Activated CD4-positive, CD25-positive, alpha-beta regulatory T cell treated with anti-CD3 and anti-CD28 coated beads, Interleukin-2, amount 50 U/mL, for 24 hours (primary cell): ENCODE measurements around the gene SMURF1.
"Not testable (repeated sequence)": the region's sequence is repeated elsewhere in the genome, so short reads cannot be mapped to it uniquely, and the experiment has no call there.

Source experiments
- ATAC-seq, 2 donors: fragments of 150-1000 bp; cut with Tn5 transposase; one replicate each; pipeline ENCODE4 v1.10.0; 2021; ENCODE audit warnings: mild to moderate bottlenecking in 1 of 2, moderate library complexity in 1 of 2

The SMURF1 gene

GRCh38 chr7:99046722-99047121 lies 97.2 kb downstream of the SMURF1 start:
- no peak for ATAC-seq

DNA sequence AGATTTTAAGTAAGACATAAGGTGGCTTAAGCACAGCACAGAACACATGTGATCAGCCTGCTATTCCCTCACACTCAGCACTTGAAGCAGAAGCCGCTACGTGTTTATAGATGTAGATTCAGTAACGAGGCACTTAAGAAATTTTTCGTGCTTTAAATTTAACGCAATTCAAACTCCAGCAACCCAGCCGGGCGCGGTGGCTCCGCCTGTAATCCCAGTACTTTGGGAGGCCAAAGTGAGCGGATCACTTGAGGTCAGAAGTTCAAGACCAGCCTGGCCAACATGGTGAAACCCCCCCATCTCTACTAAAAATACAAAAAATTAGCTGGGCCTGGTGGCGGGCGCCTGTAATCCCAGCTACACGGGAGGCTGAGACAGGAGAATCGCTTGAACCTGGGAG lies 97.6 kb downstream of the SMURF1 start:
- ATAC-seq: not testable (repeated sequence)

GRCh38 chr7:99044858-99045257 lies 99.0 kb downstream of the SMURF1 start:
- ATAC-seq: not testable (repeated sequence)

DNA sequence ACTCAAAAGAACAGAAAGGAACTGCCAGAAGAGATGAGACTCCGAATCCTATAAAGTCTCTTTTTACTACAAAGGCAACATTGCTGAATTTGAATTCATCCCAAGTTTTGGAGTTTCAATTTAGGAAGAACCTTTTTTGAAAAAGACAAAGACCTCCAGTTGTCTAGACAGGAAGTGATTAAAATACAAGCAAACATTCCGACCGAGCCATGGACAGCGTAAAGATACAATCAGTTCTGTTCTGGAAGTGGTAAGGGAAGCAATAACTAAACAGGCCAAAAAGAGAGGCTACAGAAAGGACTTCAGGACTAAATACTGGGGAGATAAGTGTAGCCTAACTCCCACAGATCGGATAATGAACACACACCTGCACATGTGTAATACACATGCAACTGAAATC lies 101.0 kb downstream of the SMURF1 start:
- ATAC-seq: no peak

- no peak for ATAC-seq
These were observed 102.4 kb downstream of the SMURF1 start for GRCh38 chr7:99041526-99041925.

DNA sequence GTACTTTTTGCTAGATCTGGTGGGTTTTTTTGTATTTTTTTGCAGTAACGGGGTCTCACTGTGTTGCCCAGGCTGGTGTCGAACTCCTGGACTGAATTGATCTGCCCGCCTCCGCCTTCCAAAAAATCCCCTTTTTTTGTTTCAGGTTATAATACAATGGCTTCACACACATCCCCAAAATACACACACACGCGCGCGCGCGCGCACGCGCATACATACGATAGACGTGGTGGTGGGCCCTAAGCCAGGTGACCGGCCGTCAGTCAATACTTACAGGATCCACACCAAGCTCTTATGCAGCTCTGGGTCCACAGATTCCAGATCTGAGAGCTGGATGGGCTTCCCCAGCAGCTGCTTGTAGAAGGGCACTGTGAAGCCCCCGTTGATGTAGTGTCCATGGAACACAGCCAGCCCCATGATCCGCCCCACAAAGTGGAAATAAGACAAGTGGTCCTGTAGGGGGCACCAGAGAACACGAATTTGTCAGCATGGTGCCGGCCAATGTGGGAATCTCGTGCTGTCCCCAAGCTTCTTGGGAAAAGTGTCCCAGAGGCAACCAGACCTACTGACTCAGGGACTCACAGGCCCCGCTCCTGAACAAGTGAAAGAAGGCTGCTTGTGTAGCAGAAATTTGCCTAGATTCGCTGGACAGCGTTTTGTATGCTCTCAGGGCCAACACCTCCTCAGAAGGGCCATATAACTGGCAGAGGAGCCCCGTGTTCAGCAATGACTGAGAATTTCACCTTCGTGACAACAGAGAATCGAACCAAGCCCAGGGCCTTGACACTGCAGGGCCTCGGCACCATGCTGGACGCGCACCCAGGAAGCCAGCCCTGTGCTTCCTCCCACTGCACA lies 103.6 kb downstream of the SMURF1 start:
- peak; percentile 58 to 73 for ATAC-seq

- ATAC-seq: no peak
These were observed 104.5 kb downstream of the SMURF1 start for GRCh38 chr7:99039384-99039891.

- ATAC-seq: no peak
These were observed 105.6 kb downstream of the SMURF1 start for GRCh38 chr7:99038086-99038855.

DNA sequence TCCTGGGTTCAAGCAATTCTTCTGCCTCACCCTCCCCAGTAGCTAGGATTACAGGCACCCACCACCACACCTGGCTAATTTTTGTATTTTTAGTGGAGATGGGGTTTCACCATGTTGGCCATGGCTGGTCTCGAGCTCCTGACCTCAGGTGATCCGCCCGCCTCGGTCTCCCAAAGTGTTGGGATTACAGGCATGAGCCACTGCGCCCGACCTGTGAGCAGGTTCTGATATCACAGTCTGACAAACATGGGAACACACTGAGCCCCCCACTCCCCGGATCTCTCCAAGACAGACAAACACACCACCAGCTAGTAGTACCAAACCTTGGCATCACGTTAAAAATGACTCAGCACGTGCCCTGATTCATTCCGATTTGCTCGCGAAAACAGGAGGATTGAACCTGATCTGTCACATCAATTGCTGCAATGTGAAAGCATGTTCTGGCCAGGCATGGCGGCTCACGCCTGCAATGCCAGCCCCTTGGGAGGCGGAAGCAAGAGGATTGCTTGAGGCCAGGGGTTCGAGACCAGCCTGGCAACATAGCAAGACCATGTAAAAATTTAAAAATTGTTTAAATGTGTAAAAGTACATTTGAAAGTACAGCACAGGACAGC lies 106.5 kb downstream of the SMURF1 start:
- no peak for ATAC-seq

DNA sequence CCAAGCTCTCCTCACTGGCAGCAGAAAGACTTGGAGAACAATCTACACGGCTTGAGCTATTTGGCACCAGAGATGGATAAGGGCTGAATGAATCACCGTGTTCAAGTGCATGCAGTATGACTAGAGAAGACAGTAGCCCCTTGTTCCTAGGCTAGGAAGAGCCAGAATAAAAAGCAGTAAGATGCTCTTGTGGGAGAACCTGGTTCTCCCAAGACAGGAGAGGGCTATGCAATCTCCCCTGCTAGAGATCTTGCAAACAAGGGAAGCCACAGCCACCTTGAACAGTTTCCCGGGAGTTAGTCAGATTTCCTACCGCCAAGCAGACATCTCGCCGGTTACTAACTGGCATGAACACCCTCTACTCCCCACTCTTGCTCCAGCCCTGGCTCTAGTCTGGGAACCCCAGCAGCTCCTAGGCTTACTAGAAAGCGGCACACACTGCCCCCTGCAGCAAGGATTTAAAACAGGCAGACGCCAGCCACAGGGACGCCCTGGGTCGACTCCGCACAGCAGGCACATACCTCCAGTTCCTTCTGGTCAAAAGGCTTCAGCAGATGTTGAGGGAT lies 107.3 kb downstream of the SMURF1 start:
- ATAC-seq: no peak

- no peak for ATAC-seq
These were observed 108.0 kb downstream of the SMURF1 start for GRCh38 chr7:99035723-99036545.

- no peak for ATAC-seq
These were observed 108.8 kb downstream of the SMURF1 start for GRCh38 chr7:99034932-99035722.

DNA sequence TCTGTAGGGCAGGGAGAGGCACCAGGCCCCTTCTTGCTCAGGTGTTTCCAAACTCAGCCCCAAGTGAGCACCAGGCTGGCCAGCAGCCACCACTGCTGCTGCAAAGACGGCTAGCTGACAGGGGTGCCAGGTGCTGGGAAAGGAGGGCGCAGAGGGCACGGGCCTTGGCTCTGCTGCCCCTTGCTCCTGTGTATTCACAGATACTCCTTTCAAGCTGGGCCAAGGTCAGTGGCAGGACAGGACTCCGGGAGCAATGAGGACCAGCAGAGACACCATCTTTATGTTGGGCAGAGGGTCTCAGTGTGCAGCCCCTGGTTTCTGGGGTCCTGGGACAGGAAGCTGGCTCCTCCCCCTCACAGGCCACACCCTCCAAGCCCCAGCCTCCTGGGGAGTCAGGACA lies 110.1 kb downstream of the SMURF1 start:
- no peak for ATAC-seq

DNA sequence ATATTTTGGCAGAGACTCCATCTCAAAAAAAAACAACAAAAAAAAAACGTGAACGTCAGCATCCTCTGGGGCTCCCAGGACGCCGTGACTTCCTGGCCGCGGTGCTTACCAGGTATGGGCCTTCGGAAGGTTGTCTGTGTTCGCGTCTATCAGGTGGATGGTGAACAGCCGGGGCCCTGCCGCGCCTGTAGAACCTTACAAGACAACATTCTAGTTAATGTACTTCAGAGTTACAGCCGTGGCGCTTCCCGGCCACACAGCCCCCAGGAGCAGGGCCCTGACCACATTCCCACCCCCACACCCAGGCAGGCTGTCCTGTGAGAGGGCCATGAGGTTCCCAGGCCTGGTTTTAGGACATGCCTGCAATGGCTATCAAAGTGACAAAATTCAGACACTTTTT lies 111.0 kb downstream of the SMURF1 start:
- ATAC-seq: no peak

- ATAC-seq: no peak
These were observed 112.4 kb downstream of the SMURF1 start for GRCh38 chr7:99031496-99031895.

DNA sequence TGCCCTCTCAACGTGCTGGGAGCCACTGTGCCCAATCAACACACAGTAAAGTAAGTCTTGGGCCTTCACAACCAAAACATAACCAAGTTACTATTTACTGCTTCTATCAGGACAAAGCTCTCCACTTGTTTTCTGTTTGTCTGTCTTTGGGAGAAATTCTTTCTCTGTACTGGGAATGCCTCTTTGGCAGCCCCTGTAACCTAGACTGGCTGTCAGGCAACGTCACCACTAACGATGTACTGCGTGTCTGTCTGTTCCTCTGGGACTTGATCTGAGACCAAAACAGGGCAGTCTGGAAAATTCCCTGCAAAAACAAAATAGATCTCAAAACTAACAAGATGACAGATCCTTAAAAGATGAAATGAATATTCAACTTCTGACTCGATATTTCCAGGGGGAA lies 113.0 kb downstream of the SMURF1 start:
- no peak for ATAC-seq

- ATAC-seq: no peak
These were observed 113.5 kb downstream of the SMURF1 start for GRCh38 chr7:99030457-99030856.

- ATAC-seq: no peak
These were observed 114.2 kb downstream of the SMURF1 start for GRCh38 chr7:99029466-99030435.

- ATAC-seq: no peak
These were observed 115.5 kb downstream of the SMURF1 start for GRCh38 chr7:99028261-99028973.
